ENCODE data around the gene CFAP99.
"Not testable (repeated sequence)": the region's sequence is repeated elsewhere in the genome, so short reads cannot be mapped to it uniquely, and the experiment has no call there.

The CFAP99 gene

DNA sequence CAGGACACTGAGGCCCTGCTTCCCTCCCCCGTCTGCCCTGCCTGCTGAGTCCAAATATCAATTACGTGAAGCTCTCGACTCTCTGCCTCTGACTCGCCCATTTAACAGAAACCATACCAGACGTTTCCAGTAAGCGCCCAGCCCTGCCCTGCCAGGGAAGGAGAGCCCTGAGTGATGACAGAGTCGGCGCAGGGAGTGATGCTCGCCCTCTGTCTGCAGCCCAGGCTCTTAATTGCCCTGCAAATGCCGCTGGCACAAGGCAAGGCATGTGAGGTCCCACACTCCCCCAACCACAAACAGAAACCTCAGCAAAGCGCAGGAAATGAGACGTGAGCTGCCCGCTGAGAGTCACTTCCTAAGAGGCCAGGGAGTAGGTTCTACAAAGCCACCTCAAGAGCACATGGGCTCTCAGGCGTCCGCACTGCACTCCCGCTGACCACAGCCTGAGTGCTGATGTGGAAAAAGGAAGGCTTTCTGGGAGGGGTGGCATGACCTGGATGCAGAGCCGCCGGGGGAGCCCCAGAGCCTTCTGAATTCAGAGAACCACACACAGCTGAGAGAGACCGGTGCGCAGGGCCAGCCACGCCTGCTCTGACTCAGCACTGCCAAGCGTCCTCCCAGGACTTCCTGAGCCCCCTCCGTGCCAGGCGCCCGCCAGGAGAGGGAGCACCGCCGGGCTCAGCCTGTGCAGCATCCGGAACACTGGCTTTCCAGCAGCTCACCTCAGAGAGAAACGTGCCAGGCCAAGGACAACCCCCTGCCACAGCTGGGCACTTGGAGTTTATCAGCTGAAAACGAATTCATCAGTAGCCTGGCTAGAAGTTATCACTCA, 5.7 kb upstream of the CFAP99 start:
- DNase-seq = peak; percentile 78 to 84

DNA sequence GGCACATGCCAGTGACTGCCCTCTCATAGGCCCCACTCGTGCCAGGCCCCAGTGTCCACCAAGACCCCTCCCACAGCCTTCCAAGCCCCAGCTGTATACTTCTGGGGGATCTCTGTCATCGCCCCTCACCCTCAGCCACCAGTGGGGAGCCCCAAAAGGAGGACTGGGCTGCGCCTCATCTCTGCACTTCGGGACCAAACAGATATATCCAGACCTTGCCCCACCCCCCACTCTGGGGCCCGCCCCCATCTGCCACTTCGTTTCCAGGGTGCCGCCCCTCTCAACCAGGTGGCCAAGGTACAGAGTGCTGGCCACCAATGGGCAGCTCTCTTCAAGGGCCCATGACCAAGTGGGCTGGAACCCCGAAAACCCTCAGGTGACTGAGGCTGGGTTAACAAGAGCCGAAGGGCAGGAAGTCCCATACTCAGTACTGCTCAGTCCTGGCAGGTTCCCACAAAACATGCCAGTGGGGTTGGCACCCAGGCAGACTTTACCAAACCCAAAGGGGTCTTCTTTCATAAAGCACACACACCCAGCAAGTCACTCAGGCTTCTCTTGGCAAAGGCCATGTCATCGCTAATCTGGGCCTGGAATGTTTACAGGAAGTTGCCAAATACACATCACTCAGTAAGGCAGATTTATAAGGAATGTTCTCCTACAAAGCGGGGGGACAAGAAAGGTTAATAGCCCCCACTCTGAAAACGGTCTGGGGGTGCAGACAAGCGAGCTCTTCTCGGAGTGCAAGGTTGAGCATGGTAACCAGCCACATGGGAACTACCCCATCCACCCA, 4.7 kb upstream of the CFAP99 start:
- DNase-seq = peak; percentile 16 to 19

DNA sequence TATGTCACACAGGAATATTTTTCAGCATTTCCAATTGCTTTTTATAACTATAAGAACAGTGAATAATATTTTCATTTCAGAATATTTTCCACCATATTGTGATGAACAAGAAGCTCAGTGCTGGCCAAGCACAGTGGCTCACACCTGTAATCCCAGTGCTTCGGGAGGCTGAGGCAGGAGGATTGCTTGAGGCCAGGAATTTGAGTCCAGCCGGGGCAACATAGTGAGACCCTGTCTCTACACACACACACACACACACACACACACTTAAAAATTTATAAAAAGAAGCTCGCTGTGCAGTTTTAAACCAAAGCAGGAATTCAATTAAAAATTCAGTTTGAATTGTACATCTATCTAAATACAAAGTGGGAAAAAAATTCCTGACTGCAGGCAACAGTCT, 3.5 kb upstream of the CFAP99 start:
- DNase-seq = no peak

DNA sequence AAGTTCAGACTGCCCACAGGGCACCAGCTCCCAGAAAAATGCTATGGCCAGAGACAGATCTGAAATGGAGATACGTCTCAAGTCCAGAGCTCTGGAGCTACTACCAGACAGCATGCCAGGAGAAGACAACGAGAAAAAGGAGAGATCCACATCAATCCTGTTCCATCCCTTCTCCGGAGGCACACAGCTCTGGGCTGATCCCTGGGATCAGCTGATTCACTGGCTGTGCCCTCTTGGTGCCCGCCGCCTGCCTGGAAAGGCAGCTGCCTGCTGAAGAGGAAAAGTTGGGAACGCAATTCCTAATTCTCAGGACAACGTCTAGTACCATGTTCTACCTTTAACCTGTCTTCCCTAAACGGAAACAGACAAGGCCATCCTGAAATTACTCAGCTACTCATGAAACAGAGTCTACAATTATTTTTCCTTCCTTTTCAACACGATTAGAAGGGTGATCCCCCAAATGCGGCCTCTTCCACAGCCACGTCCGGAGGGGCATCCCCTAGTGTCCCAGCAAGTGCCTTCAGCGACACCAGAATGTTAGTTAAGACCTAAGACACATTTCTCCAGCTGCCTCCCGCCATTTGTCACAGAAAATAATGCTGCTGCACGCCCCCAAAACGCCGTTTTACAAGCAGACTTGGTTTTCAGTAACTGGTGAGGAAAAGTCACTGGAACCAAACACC, 2.7 kb upstream of the CFAP99 start:
- no peak for DNase-seq

DNA sequence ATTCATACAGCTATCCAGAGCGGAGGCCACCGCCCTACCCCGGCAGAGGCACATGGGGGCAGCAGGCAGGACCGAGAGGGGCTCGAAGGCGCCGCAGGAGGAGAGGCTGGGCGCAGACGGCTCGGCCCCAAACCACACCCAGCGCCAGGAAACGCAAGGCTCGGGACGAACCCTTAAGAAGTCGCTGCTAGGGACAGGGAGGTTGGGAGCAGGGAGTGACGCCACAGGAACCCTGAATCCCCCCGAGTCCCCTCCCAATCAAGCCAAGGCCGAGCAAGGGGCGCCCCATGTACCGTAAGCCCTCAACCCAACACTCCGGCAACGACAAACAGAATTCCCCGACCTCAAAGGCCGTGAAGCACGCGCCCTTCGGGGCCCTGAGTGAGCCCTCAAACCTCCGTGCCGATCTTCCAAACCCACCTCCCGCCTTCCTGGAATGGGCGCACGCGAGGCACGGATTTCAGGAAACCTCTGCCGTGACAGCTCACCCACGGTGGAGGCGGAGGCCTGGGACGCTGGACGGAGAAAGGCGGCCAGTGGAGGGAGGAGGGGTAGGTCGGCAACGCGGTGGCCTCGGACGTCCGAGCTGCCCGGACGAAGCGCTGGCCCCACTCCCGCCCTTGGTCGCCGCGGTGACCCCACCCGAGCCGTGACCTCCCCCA, 2.1 kb upstream of the CFAP99 start:
- DNase-seq = peak; percentile 16 to 18

DNA sequence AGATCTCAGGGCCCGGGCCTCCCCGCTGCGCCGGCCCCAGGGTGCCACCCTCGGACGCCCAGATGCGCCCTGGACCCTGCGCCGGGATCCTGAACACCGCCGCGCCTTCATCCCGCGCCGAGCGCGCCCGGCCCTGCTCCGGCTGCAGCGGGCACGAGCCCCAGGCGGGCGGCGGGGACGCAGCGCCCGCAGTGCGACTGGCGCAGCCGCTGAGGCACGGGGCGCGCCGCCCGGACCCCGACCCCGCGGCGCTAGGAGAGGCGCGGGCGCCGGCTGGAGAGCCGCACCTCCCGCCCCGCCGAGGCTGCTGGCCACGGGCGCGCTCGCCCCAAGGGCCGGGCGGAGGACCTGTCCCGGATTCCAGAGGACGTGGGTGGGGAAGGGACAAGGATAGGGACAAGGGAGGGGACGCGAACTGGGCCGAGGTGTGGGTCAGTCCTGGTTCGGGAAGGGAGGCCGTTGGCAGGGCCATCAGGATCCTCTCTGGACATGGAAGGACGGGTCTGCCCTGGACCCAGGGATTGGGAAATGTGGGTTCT, 1.5 kb upstream of the CFAP99 start:
- DNase-seq = no peak

DNA sequence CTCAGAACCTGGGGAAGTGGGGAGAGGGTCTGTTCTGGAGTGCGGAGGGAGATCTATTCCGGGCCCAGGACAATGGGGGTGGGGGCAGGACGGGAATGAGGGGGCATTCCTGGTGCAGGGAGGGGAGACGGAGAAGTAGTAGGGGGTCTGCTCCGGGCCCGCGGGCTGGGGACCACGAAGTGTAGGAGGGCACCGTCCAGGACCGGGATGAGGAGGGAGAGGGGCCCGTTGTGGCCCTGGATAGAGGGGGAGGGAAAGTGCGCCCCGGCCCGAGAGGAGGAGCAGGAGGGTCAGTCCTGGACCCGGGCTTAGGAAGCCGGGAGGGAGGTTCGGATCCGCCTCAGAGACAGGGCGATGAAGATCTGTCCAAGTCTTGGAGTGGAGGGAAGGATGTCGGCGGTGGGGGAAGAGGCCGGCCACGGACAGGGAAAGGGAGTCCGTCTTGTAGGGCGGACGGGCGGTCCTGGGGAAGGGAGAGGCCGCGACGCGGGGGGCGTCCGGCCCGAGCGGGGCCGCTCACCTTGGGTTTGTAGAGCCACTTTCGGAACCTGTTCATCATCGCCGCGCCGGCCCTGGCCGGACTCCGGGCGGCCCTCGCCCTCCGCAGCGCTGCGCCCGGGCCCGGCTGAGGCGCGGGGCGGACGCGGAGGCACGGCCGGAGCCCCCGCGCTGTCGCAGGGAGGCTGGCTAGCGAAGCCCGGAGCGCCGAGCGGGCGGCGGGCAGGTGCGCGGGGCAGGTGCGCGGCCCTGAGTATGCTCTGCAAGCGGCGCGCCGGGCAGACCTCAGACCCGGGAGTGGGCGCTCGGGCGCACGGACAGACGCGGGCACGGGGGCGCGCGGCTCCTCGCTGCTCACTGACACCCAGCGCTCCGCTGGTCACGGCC, 748 bp upstream of the CFAP99 start, which contains the start of gene ZFYVE28:
TSS of gene ZFYVE28 (minus strand) at position 881 of the 885 bp plus-strand sequence. CDS start at position 559, 322 bp downstream.
- no peak for DNase-seq

DNA sequence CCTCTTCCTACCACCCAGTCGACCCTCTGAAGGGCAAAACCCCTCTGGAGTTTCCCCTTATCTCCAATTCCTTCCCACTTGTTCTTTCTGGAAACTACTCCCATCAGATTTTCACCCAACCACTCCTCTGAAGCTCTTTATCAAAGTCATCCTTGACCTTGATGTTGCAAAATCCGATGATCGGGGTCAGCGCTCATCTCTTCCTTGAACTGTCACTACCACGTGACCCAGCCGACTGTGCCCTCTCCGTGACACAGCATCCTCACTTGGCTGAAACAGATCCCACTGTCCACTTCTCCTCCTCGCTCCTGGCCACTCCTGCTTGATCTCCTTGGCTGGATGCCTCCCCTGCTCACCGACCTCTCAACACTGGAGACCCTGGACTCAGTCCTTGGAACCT, 1.1 kb downstream of the CFAP99 start:
- no peak for DNase-seq

DNA sequence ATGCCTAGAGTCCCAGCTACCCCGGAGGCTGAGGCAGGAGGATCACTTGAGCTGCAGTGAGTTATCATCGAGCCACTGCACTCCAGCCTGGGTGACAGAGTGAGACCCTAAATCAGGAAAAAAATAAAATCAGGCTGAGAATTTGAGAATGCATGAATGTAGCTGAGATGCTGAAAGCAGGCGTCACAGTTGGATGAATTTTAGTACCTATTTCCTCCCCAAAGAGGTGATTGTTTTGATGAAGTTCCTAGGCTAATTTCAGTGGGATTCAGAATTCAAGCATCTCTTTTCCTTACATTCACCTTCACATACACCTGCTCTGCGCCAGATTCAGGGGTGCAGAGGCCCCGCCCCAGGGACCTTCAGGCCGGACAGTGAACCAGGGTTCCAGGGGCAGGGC, 3.2 kb downstream of the CFAP99 start:
- DNase-seq = no peak

DNA sequence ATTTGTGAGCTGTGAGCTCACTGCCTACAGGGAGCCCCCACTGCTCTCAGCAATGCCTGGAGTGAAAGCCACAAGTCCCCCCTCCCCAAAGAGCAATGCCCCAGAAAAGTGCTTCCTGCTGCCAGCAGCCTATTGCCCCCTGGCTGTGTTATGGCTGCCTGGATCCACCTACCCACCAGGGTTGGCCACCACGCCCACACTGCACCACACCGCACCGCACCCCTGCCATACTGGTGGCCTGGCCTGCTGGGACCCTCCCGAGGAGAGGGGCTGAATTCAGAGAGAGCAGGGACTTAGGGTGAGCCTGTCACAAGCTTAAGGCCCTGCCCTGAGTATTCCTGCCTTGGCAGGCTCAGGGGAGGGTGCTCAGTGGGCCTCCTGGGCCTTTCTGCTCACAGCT, 4.3 kb downstream of the CFAP99 start:
- no peak for DNase-seq

DNA sequence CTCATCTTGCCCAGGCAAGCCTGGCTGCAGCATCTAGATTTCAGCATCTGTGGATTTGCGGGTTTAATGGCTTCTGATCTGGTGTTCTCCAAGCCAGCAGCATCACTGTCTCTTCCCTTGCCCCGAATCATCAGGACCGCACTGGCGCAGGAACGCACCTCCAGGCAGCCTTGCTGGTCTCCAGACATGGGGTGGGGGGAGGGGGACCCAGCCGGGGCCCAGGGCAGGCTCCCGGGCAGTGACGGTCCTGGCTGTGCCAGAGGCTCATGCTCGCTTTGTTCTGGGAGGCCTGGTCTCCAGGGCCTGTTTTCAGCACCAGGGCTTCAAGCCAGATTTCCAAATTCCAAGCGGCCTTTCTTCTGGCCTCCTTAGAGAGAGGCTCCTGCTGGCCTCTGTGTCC, 4.9 kb downstream of the CFAP99 start:
- DNase-seq = no peak

DNA sequence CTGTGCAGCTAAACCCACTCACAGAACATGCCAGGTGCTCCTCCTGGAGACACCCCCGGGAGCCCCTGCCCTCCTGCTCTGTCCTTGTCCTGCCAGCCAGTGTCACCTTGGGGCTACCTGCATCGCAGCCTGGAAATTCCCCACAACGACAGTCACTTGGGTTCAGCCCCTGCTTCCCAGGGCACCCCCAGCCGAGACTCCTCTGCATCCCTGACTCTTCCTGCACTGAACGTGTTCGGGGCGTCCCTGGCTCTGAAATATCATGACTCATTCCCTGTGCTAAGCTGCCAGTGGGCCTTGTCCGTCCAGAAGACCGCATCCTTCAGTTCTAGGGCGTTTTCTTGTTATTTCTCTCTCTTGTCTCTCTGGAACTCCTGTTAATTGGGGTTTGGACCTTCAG, 5.8 kb downstream of the CFAP99 start:
- DNase-seq = no peak

DNA sequence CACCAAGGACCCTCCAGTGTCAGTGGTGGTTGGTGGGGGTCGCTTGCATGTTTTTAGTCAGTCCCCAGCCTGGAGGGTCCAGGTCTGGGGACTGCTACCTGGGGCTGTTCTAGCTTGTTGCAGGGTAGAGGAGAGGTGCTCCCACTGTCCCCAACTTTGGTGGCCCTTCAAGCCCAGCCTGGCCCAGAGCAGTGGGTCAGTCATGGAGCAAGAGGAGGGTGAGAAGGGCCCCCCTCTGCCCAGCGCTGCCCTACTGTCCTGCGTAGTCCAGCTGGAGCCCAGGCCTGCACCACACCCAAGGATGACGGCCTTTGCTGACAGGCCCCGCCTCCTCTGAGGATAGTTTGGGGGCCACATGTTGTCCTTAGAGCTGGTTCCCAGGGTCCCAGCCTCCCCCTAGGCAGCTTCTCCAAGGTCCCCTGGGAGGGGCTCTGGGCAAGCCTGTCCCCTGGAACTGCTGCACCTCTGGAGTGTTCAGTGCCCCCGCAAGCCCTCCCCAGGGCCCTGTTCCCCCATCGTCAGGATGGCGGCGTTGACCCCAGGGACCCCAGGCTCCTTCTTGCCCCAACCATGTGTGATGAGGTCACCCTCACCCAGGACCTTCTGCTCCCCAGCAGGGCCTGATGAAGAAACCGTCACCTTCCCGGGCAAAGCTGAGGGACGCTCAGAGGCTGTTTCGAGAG, 6.8 kb downstream of the CFAP99 start:
- no peak for DNase-seq

DNA sequence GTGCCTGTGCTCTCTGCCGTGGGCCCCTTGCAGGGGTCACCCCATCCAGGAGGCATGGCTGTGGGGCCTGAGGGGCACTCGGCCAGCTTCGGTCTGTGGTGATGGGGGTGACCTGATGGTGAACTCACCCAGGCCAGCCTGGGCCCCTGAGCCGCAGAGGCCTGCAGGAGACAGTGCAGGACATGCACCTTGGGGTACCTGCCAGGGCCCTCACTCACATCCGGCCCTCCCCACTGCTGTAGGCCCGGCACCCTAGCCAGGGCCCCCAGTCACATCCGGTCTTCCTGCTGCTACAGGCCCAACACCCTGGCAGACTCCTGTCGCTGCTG, 7.3 kb downstream of the CFAP99 start:
- no peak for DNase-seq

DNA sequence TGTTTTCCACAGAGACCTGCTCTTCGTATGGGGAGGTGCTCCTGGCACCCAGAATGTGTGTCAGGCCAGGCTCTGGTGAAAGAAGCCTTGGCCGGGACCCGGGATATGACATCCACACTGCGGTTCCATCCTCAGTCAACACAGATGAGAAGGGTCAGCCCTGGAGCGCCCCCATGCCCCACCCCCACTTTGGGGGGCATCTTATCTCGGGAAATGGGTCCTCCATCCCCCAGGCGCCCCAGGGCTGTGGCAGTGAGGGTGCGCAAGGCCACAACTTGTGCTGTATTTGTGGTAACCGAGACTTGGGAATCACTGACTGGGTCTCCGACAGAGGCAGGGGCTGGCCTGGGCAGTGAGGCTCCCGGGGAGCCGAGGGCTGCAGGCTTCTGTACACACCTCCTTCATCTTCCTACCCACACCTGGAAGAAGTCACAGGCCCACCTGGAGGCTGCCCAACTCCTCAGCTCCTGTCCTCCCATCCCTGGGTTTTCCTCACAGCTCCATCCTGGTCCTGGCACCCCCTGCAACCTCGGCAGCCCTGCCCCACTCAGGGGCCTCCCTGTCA, 8.0 kb downstream of the CFAP99 start:
- DNase-seq = no peak

DNA sequence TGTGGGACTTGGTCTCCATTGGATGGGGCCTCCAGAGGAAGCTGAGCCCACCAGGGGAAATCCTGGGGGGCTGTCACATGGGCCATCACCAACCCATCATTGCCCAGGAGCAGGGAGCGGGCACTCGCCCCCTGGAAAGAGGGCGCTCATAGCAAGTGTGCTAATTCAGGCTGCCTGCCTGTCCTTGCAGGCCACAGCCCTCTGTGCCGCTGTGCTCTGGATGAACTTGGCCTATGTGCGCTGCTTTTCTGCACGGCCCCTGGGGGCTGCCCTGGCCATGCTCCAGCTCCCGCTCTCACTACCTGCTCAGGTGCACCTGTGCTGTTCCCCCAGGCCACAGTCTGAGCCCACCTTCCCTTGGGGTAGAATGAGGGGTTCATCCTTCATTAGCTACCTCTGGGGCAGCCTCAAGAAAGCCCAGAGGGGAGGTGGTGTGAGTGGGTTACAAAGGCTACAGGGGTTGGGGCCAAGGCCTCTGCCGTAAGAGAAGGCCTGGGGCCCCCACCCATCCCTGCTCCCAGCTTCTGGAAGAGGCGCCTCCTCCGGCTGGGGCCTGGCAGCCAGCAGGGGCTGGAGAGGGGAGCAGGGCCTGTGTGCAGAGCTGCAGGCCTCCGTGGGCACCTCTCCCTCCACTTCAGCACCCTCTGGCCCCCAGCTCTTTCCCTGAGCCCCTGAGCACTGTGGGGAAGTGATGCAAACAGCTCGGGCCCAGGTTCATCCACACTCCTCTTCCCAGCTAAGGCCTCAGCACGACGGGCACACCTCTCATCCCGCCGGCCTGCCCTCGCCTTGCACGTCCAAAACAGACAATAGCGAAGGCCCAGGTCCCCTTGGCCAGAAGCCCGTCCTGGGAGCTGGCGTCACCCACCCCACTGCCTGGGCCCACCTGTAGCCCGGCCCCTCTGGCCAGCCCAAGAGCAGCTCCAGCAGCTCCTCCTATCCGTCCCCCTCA, 8.9 kb downstream of the CFAP99 start:
- no peak for DNase-seq

DNA sequence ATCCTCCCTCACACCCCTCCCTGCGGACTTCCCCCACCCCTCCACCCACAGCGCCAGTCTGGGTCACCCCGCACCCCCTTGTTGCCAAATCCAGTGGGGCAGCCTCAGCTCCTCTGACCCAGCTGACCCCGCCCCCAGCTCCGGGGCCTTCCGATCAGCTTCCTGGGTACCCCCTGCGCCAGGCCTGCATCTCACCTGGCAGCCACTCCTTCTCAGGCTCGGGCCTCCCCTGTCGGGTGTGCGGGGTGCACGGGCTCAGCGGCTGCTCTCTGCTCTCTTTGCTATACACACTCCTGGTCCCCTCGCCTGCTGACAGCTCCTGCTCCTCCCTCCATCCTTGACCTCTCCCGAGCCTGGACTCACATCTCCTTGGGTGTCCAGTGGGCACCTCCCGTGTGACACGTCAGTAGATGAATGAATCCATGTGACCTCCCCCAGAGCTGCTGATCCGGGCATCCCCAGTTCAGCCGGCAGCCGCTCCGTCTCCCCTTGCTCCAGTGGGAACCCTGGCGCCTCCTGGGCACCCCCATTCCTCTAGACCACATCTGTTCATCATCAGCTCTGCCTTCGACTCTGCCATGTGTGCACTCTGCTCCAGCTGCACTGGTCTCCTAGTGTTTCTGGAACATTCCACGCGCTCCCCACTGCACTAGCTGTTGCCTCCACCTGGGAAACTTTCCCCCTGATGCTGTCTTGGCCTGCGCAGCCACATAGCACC, 9.9 kb downstream of the CFAP99 start:
- no peak for DNase-seq

DNA sequence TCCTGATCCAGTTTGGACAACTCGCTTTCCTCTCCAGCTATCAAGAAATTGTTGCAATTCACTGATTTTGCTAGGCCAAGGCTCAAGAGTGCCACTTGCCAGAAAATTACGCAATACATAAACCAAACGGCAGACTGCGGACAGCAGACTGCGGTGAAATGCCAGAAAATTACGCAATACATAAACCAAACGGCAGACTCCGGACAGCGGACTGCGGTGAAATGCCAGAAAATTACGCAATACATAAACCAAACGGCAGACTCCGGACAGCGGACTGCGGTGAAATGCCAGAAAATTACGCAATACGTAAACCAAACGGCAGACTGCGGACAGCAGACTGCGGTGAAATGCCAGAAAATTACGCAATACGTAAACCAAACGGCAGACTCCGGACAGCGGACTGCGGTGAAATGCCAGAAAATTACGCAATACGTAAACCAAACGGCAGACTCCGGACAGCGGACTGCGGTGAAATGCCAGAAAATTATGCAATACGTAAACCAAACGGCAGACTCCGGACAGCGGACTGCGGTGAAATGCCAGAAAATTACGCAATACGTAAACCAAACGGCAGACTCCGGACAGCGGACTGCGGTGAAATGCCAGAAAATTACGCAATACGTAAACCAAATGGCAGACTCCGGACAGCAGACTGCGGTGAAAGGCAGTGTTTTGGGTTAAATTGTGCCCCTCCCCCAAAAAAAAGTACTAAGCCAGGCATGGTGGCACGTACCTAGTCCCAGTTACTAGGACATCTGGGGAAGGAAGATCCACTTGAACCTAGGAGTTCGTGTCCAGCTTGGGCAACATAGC, 11.4 kb downstream of the CFAP99 start:
- not testable (repeated sequence) for DNase-seq
